HG03103 (cell line): ENCODE measurements around the gene LGALS8.
"Not testable (repeated sequence)": the region's sequence is repeated elsewhere in the genome, so short reads cannot be mapped to it uniquely, and the experiment has no call there.

ENCODE experiments used
- ATAC-seq: cut with Tn5 transposase; IDR thresholded peaks from one replicate; pipeline ENCODE4 v1.9.1; 2021; ENCODE audit warnings: low read depth; ENCODE audit not compliant: unreplicated experiment

LGALS8 gene

GRCh38 chr1:236580404-236580803 lies 56.6 kb downstream of the LGALS8 start:
- ATAC-seq = not testable (repeated sequence)

DNA sequence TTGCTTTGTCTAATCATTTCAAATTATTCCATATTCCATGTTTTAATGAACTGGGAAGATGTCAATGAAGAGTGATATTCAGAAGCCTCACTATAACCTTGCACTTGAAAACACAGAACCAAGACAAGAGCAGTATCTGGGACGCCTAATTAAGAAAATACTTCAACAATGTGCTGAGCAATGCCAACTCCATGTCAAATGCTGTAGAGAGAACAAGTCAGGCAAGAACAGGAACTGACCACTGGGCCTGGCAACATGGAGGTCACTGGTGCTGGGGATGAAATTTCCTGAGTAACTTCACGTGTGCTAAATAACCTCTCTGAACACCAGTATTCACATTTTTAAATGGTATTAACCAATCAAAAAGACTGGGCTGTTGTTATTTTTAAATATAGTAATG lies 57.7 kb downstream of the LGALS8 start:
- ATAC-seq = no peak

GRCh38 chr1:236589531-236589930 lies 65.7 kb downstream of the LGALS8 start:
- no peak for ATAC-seq

GRCh38 chr1:236590553-236591150 lies 66.9 kb downstream of the LGALS8 start:
- no peak for ATAC-seq

- ATAC-seq = no peak
Measured at GRCh38 chr1:236602171-236602570, 78.4 kb downstream of the LGALS8 start.
